ENCODE results near the gene SORCS3. TPM values are rescaled to one million over a fixed set of nuclear protein-coding genes. Genes with fewer than 3 reads are reported as not detected.

Gene SORCS3
- total RNA-seq, 2 donors from 2014 or later: 4.3 TPM; not detected in 1

- peaks cover 5% of the 10 kb centered on the region for H3K27me3 ChIP-seq (replicated peaks; ENCODE audit: insufficient read depth)
- no peak overlapping the region for H3K27ac ChIP-seq
- H3K9me3 ChIP-seq: no peaks in the 10 kb centered on the region
- DNase-seq (ENCODE audit: low spot score): no peak
- TF ChIP-seq POLR2AphosphoS5 (IDR thresholded peaks at IDR 0.05) (no peak), CTCF (IDR thresholded peaks at IDR 0.05) (no peak), POLR2A (IDR thresholded peaks at IDR 0.05) (no peak)
- H3K4me3 ChIP-seq: no peak overlapping the region
- WGBS: 88% methylated on average over 3 of the region's 3 CpGs
- intact Hi-C loops (cut with DNase I): no loop called here
- H3K36me3 ChIP-seq: no peaks in the 10 kb centered on the region
- H3K4me1 ChIP-seq (replicated peaks): no peaks in the 10 kb centered on the region
Observed at GRCh38 chr10:104778371-104778770, 137.3 kb downstream of the SORCS3 start.

GRCh38 chr10:104779701-104780100, 138.6 kb downstream of the SORCS3 start:
- WGBS: 88% methylated on average over 14 of the region's 14 CpGs
- TF ChIP-seq POLR2A (IDR thresholded peaks at IDR 0.05): no peak
- TF ChIP-seq CTCF (IDR thresholded peaks at IDR 0.05): no peak
- TF ChIP-seq POLR2AphosphoS5 (IDR thresholded peaks at IDR 0.05): no peak
- no peak overlapping the region for H3K4me3 ChIP-seq

GRCh38 chr10:104780165-104780564, 139.1 kb downstream of the SORCS3 start:
- intact Hi-C loops (cut with DNase I): no loop called here

More at GRCh38 chr10:104779701-104780100, 138.6 kb downstream of the SORCS3 start:
- H3K4me1 ChIP-seq (replicated peaks): no peaks in the 10 kb centered on the region
- H3K9me3 ChIP-seq: no peaks in the 10 kb centered on the region
- intact Hi-C loops (cut with DNase I): no loop called here
- no peak overlapping the region for H3K27ac ChIP-seq
- no peaks in the 10 kb centered on the region for H3K27me3 ChIP-seq (replicated peaks; ENCODE audit: insufficient read depth)
- DNase-seq (ENCODE audit: low spot score): no peak
- H3K36me3 ChIP-seq: no peaks in the 10 kb centered on the region

GRCh38 chr10:104780946-104781595, 140.0 kb downstream of the SORCS3 start:
- no peaks in the 10 kb centered on the region for H3K36me3 ChIP-seq

More at GRCh38 chr10:104780165-104780564, 139.1 kb downstream of the SORCS3 start:
- H3K9me3 ChIP-seq: no peaks in the 10 kb centered on the region
- no peaks in the 10 kb centered on the region for H3K4me1 ChIP-seq (replicated peaks)
- no peak overlapping the region for H3K27ac ChIP-seq
- no peak overlapping the region for H3K4me3 ChIP-seq
- WGBS: 83% methylated on average over 5 of the region's 5 CpGs
- no peaks in the 10 kb centered on the region for H3K36me3 ChIP-seq
- no peaks in the 10 kb centered on the region for H3K27me3 ChIP-seq (replicated peaks; ENCODE audit: insufficient read depth)
- no peak for TF ChIP-seq POLR2A (IDR thresholded peaks at IDR 0.05)
- no peak for TF ChIP-seq CTCF (IDR thresholded peaks at IDR 0.05)
- TF ChIP-seq POLR2AphosphoS5 (IDR thresholded peaks at IDR 0.05): no peak
- no peak for DNase-seq (ENCODE audit: low spot score)

More at GRCh38 chr10:104780946-104781595, 140.0 kb downstream of the SORCS3 start:
- intact Hi-C loops (cut with DNase I): no loop called here
- Histone ChIP-seq H3K27me3 (replicated peaks; ENCODE audit: insufficient read depth) (no peaks in the 10 kb centered on the region), H3K4me1 (replicated peaks) (no peaks in the 10 kb centered on the region), H3K9me3 (no peaks in the 10 kb centered on the region), H3K4me3 (no peak overlapping the region), H3K27ac (no peak overlapping the region)
- DNase-seq (ENCODE audit: low spot score): no peak
- WGBS: 71% methylated on average over 1 of the region's 1 CpG
- TF ChIP-seq POLR2AphosphoS5 (IDR thresholded peaks at IDR 0.05) (no peak), CTCF (IDR thresholded peaks at IDR 0.05) (no peak), POLR2A (IDR thresholded peaks at IDR 0.05) (no peak)
